T-helper 22 cell (primary cell): ENCODE results near the gene TYW5.

Experiments
- DNase-seq: peaks from one replicate; pipeline ENCODE4 v3.0.0-alpha.2; 2020; ENCODE audit warnings: low read depth

Gene TYW5

DNA sequence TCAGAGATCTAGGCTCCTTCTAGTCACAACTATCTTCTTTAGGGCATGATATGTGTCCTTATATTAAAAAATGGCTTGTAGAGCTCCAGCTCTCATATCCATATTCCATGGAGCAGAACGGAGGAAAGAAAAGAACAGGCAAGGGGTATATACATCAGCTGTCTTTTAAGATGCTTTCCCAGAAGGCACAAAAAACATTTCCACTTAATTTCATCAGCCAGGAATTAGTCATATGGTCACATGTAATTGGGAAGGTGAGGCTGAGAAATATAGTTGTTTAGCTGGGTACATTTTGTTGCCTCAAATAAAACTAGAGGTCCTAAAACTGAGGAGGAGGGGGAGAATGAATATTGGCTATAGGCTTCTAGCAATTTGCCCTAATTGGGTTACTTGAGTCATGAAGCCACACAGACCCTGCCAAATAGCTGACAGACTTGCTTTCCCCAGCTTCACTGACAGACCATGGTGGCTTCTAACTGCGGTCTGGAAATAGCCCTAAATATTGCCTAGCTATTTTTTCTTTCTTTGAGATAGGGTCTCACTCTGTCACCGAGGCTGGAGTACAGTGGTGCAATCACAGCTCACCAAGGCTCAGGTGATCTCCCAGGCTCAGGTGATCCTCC is 20.1 kb upstream of the TYW5 start:
- no peak for DNase-seq

GRCh38 chr2:199973703-199974102 is 18.4 kb upstream of the TYW5 start:
- DNase-seq: no peak

- no peak for DNase-seq
Observed at GRCh38 chr2:199972088-199972626, 16.9 kb upstream of the TYW5 start.

DNA sequence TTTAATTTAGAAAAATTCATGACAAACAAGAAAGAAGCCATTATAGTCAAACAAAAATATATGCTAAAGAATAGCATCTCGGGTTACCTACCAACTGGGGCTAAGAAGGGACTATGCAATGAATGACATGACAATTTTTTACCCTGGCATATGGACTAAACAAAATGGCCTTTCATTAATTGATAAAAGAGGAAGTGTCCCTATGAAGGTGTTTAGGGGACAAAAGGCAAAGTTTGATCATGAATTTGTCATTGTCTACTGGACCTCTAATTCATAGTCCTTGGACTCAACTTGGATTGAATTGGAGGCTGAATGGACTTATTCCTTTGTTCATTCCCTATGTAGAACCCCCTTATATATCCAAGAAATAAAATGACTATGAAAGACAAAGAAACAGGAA is 12.8 kb upstream of the TYW5 start:
- DNase-seq: no peak

DNA sequence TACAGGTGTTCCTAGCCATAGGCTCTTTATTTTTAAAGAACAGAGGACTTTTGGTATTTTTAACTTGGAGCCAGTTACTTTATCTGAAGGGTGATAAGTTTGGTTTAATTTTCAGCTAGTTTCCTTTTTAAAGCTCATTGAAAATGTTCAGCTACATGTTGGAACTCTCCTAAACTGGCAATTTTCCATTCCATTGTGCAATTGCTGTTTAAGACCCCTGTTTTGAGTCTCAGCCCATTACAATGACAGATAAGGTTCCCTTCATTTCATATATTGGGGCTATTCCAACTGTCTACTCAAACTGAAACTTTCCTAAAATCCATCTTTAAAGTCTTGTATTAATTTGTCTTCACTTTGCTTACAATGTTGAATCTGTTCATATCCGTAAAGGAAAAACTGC is 11.7 kb upstream of the TYW5 start:
- DNase-seq: no peak

GRCh38 chr2:199966405-199966804 is 11.1 kb upstream of the TYW5 start:
- DNase-seq: no peak

DNA sequence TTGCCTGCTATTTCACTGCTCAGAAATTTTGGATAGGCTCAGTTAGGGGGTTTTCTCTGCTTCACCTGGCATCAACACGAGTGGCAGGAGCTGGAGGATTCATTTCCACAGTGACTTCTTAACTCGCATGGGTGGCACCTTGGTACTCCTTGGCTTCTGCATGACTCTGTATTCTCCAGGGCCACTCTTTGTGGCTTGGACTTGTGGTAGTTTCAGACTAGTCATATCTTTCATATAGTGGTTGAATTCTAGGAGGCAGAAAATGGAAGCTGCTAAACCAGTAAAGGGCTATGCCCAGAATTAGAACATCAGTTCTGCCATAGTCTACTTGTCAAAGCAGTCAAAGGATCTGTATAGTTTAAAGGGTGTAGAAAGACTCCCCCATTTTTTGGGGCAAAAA is 6.9 kb upstream of the TYW5 start:
- DNase-seq: no peak

- DNase-seq: no peak
Observed at GRCh38 chr2:199958014-199958413, 2.7 kb upstream of the TYW5 start.

DNA sequence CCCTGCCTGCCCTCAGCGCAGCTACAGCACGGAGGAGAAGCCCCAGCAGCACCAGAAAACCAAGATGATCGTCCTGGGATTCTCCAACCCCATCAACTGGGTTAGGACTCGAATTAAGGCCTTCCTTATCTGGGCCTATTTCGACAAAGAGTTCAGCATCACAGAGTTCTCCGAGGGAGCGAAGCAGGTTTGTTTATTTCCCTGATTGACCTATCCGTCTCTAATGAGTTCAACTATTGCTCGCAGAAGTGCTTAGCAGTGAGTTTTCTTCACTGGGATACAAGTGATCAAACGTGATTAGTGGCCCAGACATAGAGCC is 730 bp upstream of the TYW5 start:
- no peak for DNase-seq

DNA sequence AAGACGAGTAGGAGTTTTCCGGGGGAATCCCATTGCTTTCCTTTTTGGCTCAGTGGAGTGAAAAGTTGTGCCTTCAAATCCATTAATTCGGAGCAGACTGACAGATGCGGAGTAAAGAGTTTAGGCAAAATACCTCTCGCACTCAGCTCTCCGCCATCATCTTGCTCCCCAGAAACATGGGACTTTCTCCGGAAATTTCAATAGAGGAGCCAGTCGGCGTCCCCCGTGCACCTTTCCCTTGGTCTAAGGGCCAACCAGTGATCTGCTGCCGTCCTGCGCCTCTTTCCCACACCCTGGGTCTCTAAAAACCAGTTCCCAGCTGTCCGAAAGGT is 318 bp downstream of the TYW5 start:
- DNase-seq: no peak

GRCh38 chr2:199951023-199951422 is 4.3 kb downstream of the TYW5 start:
- no peak for DNase-seq

GRCh38 chr2:199950396-199950795 is 4.9 kb downstream of the TYW5 start:
- no peak for DNase-seq

- no peak for DNase-seq
Observed at GRCh38 chr2:199946836-199947235, 8.5 kb downstream of the TYW5 start.

DNA sequence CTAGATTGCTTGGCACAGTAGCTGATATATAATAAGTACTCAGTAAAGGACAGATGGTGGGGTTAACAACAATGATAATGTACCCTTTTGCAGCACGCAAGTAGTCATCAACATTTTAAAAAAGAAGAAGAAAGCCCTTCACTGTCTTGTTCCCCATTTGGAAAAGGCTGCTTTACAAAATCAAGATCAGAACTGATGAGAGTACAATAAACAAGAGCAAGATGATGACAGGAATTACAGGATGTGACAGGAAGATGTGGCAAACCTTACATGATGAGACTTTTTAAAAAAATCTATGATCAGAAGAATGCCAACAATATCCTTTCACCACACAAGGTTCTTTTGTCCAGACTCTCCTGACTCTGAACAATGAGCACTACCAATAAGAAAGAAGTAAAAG is 9.1 kb downstream of the TYW5 start:
- no peak for DNase-seq

DNA sequence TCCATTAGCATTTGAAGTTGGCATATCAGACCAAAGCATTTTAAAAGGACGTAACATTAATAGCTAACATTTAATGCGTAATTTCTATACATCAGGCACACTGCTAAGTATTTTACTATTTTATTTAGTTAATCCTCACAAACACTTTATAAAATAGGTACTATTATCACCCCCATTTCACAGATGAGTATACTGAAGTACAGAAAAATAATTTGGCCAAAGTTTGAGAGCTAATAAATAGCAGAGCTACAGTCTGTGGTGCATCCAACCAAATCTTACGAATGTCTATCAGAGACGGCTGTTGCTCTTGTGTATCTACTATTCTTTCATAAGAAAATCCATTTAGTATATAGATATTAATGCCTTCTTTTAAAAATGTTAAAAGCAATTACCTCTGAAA is 11.9 kb downstream of the TYW5 start:
- no peak for DNase-seq

DNA sequence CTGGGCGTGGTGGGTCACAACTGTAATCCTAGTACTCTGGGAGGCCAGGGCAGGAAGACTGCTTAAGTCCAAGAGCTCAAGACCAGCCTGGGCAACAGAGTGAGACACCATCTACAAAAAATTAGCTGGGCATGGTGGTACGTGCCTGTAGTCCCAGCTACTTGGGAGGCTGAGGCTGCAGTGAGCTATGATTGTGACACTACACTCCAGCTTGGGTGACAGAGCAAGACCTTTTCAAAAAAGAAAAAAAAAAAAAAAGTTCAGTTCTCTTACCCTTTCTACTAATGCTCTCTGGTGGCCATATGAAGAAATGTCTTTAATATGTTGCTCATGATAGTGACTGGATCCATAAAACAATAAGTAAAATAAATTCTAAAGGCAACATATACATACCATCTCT is 14.9 kb downstream of the TYW5 start:
- DNase-seq: no peak

DNA sequence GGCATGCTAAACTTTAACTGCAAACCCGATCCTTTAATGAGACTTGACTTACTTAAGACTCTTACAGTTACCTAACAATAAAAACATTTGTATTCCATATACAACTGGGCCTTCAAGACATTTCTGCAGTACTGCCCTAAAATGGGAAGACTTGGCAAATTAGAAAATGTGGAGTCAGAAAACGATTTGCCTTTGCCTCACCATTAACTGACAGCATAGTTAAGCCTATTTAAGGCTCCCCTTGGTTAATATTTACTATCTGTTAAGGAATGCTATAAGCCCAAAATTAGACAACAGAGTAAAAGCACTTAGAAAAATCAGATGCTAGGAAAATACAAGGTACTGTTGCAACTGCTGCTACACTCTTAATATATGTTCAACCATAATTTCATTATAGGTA is 18.7 kb downstream of the TYW5 start:
- no peak for DNase-seq

DNA sequence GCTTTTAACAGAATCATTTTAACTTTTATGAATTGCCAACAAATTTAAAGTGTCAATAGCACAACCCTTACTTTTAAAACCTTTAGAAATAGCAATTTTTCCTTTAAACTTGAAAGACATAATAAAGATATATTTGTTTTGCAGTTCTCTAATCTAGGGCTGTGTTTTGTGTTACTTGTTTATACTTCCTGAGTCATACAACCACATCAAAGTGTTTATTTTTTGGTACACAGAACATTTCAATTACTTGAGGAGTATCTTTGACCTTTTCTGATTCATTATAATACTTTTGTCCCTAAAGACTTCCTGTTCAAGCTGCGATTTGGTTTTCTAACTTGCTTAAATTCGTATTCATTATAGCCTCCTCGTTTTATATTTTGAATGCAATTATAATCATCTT is 21.8 kb downstream of the TYW5 start:
- DNase-seq: no peak

DNA sequence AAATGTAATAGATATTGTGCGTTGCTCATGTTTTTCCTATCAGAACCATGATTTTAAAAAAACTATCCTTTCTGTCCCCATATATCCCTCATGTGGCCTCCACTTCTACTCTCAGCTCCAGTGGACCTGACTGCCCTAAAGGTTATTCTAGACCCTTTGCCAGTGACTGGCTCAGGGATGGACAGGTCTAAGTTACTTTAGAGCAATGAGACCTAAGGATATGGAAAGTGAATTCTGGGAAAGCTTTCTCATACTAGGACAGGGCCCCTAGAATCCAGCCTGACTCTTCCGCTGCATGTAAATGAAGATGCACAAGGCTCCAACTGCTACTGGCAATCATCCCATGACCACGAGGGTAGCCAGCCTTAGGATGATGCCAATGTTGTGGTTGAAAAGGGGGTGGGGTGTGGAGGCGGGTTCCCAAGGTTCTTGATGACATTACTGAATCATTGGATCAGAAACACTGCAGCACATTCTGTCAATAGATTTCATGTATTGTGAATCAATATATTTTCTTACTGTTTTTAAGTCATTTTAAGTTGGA is 22.9 kb downstream of the TYW5 start:
- DNase-seq: no peak

DNA sequence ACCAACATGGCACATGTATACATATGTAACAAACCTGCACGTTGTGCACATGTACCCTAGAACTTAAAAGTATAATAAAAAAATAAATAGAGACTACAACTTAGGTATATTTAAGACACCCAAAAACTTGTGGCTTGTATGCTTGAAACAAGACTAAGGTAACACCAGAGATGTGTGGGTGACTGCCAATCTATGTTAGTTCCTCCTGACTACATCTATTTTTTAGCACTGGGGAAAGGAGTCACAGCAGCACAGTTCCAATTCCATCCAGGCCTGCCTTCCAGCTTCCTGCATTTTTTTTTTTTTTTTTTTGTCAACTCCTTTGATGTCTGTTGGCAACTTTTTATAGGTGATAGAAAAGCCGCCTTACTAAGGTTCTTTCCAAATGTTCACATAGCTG is 26.0 kb downstream of the TYW5 start:
- no peak for DNase-seq

- DNase-seq: no peak
Observed at GRCh38 chr2:199928626-199929025, 26.7 kb downstream of the TYW5 start.

DNA sequence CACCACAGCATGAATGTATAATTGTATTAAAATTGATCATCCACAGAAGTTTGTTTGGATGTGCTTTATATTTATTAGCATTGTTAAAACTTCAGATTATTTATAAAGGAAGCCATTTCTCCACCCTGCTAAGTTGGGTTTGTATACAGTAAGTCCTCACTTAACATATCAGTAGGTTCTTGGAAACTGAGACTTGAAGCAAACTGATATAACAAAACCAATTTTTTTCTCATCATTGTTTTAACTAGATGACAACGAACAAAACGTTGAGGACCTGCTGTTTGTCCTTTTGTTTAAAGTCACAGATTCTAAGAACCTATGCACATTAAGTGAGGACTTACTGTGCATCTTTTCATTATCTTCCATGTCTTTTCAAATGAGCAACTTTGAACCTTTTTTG is 27.1 kb downstream of the TYW5 start:
- DNase-seq: no peak

- no peak for DNase-seq
Observed at GRCh38 chr2:199926806-199927205, 28.5 kb downstream of the TYW5 start.

GRCh38 chr2:199923924-199924323 is 31.4 kb downstream of the TYW5 start:
- no peak for DNase-seq

- no peak for DNase-seq
Observed at GRCh38 chr2:199922856-199923255, 32.4 kb downstream of the TYW5 start.
